D721Med (cell line): ENCODE measurements around the gene TMED7.
"Not testable (repeated sequence)": the region's sequence is repeated elsewhere in the genome, so short reads cannot be mapped to it uniquely, and the experiment has no call there.

Source experiments
- DNase-seq: peaks from one replicate; pipeline ENCODE4 v3.0.0; 2011; ENCODE audit warnings: low spot score; ENCODE audit not compliant: insufficient read length
- FAIRE-seq: peaks from 2 replicates; lab custom pipeline; 2011; peaks lifted over from hg19 to GRCh38; lab: Jason Lieb, UNC
- TF ChIP-seq, protein P1 (sequence below): IDR thresholded peaks from 2 replicates; pipeline ENCODE4 v1.5.1; 2012; ENCODE audit warnings: mild to moderate bottlenecking, control low read depth; ENCODE audit not compliant: insufficient read depth; ENCODE audit errors: missing control alignments

Gene TMED7

DNA sequence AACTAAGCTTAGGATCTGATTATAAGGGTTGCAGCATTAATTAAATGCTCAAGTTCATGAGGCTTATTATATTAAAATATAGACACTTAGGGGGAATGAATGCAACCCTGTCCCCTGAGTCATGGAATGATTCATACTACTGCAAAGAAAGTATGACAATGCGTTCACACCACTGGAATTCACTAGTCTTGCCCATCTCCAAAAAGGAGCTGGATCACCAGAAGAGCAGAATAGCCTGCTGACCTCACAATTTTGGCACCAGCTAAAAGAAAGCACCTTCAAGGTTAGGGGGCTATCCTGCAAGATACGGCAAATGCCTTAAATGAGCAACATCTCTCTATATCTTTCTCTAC, 32.0 kb upstream of the TMED7 start:
- no peak for DNase-seq
- TF ChIP-seq, protein P1, sequence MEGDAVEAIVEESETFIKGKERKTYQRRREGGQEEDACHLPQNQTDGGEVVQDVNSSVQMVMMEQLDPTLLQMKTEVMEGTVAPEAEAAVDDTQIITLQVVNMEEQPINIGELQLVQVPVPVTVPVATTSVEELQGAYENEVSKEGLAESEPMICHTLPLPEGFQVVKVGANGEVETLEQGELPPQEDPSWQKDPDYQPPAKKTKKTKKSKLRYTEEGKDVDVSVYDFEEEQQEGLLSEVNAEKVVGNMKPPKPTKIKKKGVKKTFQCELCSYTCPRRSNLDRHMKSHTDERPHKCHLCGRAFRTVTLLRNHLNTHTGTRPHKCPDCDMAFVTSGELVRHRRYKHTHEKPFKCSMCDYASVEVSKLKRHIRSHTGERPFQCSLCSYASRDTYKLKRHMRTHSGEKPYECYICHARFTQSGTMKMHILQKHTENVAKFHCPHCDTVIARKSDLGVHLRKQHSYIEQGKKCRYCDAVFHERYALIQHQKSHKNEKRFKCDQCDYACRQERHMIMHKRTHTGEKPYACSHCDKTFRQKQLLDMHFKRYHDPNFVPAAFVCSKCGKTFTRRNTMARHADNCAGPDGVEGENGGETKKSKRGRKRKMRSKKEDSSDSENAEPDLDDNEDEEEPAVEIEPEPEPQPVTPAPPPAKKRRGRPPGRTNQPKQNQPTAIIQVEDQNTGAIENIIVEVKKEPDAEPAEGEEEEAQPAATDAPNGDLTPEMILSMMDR: no peak
- FAIRE-seq: no peak

DNA sequence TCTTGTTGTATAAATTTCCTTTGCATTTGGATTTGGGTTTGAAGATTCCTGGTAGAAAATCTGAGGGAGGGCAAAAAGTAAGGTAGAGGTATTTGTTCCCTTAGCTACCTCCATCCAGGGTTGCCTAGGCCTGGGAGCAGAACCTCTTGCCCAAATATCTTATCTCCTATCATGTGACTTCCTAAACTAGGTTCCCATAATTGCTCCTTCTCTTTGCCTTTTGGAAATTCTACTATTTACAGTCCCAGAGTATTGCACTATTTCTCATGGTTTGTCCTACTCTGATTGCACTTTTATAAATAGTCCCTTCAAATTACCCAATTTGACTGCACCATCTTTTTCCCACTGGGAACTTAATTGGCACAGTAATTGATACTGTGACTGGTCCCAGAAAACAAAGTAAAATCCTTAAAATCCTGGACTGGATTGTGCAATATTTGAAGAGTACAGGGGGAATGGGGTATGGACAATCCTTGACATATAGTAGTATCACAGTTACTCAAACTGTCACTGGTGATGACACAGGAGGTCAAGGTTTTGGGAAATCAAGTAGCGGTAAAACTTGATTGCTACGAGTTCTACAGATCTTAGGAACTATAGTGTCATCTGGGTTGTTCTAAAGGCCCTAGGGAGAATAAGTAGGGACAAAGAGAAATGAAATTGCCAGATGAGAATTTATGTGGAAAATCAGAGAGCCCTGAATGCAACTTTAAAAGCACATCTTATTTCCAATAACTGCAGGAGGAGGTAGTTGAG, 31.5 kb upstream of the TMED7 start:
- DNase-seq (no peak), FAIRE-seq (no peak)
- TF ChIP-seq, protein P1: no peak

GRCh38 chr5:115656404-115656803, 30.6 kb upstream of the TMED7 start:
- FAIRE-seq (no peak), DNase-seq (no peak)
- TF ChIP-seq, protein P1: no peak

GRCh38 chr5:115655994-115656393, 30.2 kb upstream of the TMED7 start:
- no peak for FAIRE-seq

DNA sequence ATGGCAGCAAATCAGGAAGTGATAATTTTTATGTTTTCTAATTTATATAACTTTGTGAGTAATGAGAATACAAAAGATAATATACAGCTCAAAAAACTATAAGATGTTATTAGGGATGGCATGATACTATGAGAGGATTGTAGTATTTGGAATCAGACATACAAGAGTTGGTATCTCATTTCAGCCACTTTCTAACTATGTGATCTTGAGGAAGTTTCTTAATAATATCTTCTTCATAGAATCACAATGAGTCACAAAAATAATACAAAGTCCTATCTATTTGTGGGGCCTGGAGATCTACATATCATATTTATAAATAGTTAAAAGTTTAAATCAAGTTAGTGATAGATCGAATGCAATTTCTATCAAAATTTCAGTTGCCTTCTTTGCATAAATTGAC, 23.7 kb upstream of the TMED7 start:
- FAIRE-seq (no peak), DNase-seq (no peak)
- TF ChIP-seq, protein P1: no peak

More at GRCh38 chr5:115655994-115656393, 30.2 kb upstream of the TMED7 start:
- DNase-seq: no peak
- TF ChIP-seq, protein P1: no peak

DNA sequence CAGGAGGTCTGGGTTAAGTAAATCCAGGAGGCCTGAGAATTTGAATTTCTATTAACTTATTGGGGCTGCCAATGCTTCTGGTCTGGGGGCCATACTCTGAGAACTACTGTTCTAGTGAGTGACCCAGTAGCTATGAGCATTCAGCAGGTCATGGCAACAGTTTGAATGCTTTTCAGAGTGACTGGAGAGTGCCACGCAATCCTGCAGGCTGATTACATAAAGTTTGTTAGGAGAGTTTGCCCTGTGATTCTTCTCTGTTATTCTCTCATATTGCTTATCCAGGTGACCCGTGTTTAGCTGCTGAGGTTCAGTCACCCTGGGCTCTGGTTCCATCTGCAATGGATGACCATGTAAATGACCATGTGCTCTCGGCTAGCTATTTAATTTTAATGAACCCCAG, 22.2 kb upstream of the TMED7 start:
- no peak for DNase-seq
- FAIRE-seq: no peak
- TF ChIP-seq, protein P1: no peak

GRCh38 chr5:115645386-115645785, 19.6 kb upstream of the TMED7 start:
- not testable (repeated sequence) for FAIRE-seq

More at GRCh38 chr5:115645386-115645785, 19.6 kb upstream of the TMED7 start:
- not testable (repeated sequence) for DNase-seq
